Type B pancreatic cell (in vitro differentiated cells): ENCODE results near the gene KLHL10. TPM values are rescaled to one million over a fixed set of nuclear protein-coding genes. Genes with fewer than 3 reads are reported as not detected.
"Not testable (repeated sequence)": the region's sequence is repeated elsewhere in the genome, so short reads cannot be mapped to it uniquely, and the experiment has no call there.

Experiments used
- DNase-seq: peaks from one replicate; pipeline ENCODE4 v3.0.0; 2021; ENCODE audit warnings: mixed read lengths; ENCODE audit not compliant: unreplicated experiment; ENCODE audit errors: extremely low spot score
- H3K27ac Mint-ChIP-seq: 2 replicates; pipeline ENCODE4 v1.8.0; 2021; ENCODE audit warnings: mild to moderate bottlenecking, mixed read lengths
- H3K27me3 Mint-ChIP-seq: 2 replicates; pipeline ENCODE4 v1.8.0; 2021; ENCODE audit warnings: mixed read lengths
- H3K36me3 Mint-ChIP-seq: 2 replicates; pipeline ENCODE4 v1.8.0; 2021; ENCODE audit warnings: mixed read lengths
- H3K4me1 Mint-ChIP-seq: one replicate; pipeline ENCODE4 v1.8.0; 2021; ENCODE audit warnings: mixed read lengths; ENCODE audit not compliant: unreplicated experiment
- H3K4me3 Mint-ChIP-seq: 2 replicates; pipeline ENCODE4 v1.8.0; 2021; ENCODE audit warnings: mild to moderate bottlenecking, mixed read lengths
- H3K9me3 Mint-ChIP-seq: 2 replicates; pipeline ENCODE4 v1.8.0; 2021; ENCODE audit warnings: mixed read lengths
- CTCF ChIP-seq: fragments of 200-600 bp; sonication (generic); conservative IDR thresholded peaks from 2 replicates; pipeline ENCODE4 v1.5.0; 2021; ENCODE audit warnings: antibody characterized with exemption, mild to moderate bottlenecking
- total RNA-seq: library from RNA; stranded (reverse); gene quantifications from 2 replicates; pipeline ENCODE4 v1.2.1, GENCODE V29; 2021; ENCODE audit warnings: low replicate concordance

Gene KLHL10
- total RNA-seq, 1 donor from 2014 or later = 0.24 TPM

- Mint-ChIP-seq H3K9me3 (no peaks in the 10 kb centered on the region), H3K27me3 (no peaks in the 10 kb centered on the region), H3K36me3 (peaks cover 24% of the 10 kb centered on the region), H3K4me3 (no peak overlapping the region), H3K27ac (no peak overlapping the region), H3K4me1 (no peaks in the 10 kb centered on the region)
- TF ChIP-seq CTCF = no peak
- no peak for DNase-seq
These were observed 36.1 kb downstream of the KLHL10 start for GRCh38 chr17:41873559-41874292.

GRCh38 chr17:41874293-41874670 is 36.7 kb downstream of the KLHL10 start:
- not testable (repeated sequence) for H3K4me1 Mint-ChIP-seq, DNase-seq, H3K4me3 Mint-ChIP-seq, H3K27me3 Mint-ChIP-seq, H3K27ac Mint-ChIP-seq, H3K9me3 Mint-ChIP-seq
- peaks cover 22% of the 10 kb centered on the region for H3K36me3 Mint-ChIP-seq

GRCh38 chr17:41880130-41880529 is 42.5 kb downstream of the KLHL10 start:
- DNase-seq = no peak
- no peak overlapping the region for H3K4me3 Mint-ChIP-seq
- no peaks in the 10 kb centered on the region for H3K27me3 Mint-ChIP-seq
- no peaks in the 10 kb centered on the region for H3K4me1 Mint-ChIP-seq
- H3K36me3 Mint-ChIP-seq = peaks cover 30% of the 10 kb centered on the region
- no peak overlapping the region for H3K27ac Mint-ChIP-seq
- no peaks in the 10 kb centered on the region for H3K9me3 Mint-ChIP-seq
- TF ChIP-seq CTCF = no peak

GRCh38 chr17:41882756-41883155 is 45.1 kb downstream of the KLHL10 start:
- Mint-ChIP-seq H3K4me1 (no peaks in the 10 kb centered on the region), H3K27ac (peak overlapping the region; percentile 4), H3K27me3 (no peaks in the 10 kb centered on the region), H3K4me3 (no peak overlapping the region), H3K9me3 (no peaks in the 10 kb centered on the region), H3K36me3 (peaks cover 33% of the 10 kb centered on the region)
- no peak for TF ChIP-seq CTCF
- DNase-seq = no peak

- DNase-seq = no peak
- Mint-ChIP-seq H3K27ac (peak overlapping the region; percentile 61), H3K36me3 (peaks cover 27% of the 10 kb centered on the region), H3K27me3 (no peaks in the 10 kb centered on the region), H3K9me3 (no peaks in the 10 kb centered on the region), H3K4me3 (no peak overlapping the region), H3K4me1 (no peaks in the 10 kb centered on the region)
- peak; percentile 63 for TF ChIP-seq CTCF
These were observed 48.1 kb downstream of the KLHL10 start for GRCh38 chr17:41885733-41886132.

GRCh38 chr17:41888332-41888965 is 50.8 kb downstream of the KLHL10 start:
- no peak for TF ChIP-seq CTCF
- H3K36me3 Mint-ChIP-seq = peaks cover 24% of the 10 kb centered on the region
- H3K9me3 Mint-ChIP-seq = no peaks in the 10 kb centered on the region
- no peak overlapping the region for H3K4me3 Mint-ChIP-seq
- no peak overlapping the region for H3K27ac Mint-ChIP-seq
- no peaks in the 10 kb centered on the region for H3K4me1 Mint-ChIP-seq
- H3K27me3 Mint-ChIP-seq = no peaks in the 10 kb centered on the region
- DNase-seq = no peak
